RWPE1 (cell line): Measurements from ENCODE around the gene PADI3.
A peak's percentile ranks its signal among the peaks of the same experiment; 100 is the strongest.

ENCODE experiments used
- CTCF ChIA-PET: fragments of 350-600 bp; sonication (Branson Sonifier 250); formaldehyde crosslinking; extraction: SDS; loops from one replicate; lab custom pipeline; 2021; lab: Yijun Ruan, JAX
- POLR2A ChIA-PET: fragments of 400-600 bp; formaldehyde crosslinking; extraction: SDS; loops from one replicate; lab custom pipeline; 2020; ENCODE audit warnings: antibody characterized with exemption; ENCODE audit not compliant: low non-redundant PET; lab: Yijun Ruan, JAX
- DNase-seq: peaks from one replicate; pipeline ENCODE4 v3.0.0; 2012; ENCODE audit warnings: low spot score
- H3K27ac ChIP-seq: fragments of 450-650 bp; 2 replicates; pipeline ENCODE4 v1.5.1; 2017
- TF ChIP-seq, protein P1 (sequence below): fragments of 450-650 bp; conservative IDR thresholded peaks from 2 replicates; pipeline ENCODE4 v1.5.1; 2017; ENCODE audit warnings: low read depth, mild to moderate bottlenecking

The PADI3 gene

DNA sequence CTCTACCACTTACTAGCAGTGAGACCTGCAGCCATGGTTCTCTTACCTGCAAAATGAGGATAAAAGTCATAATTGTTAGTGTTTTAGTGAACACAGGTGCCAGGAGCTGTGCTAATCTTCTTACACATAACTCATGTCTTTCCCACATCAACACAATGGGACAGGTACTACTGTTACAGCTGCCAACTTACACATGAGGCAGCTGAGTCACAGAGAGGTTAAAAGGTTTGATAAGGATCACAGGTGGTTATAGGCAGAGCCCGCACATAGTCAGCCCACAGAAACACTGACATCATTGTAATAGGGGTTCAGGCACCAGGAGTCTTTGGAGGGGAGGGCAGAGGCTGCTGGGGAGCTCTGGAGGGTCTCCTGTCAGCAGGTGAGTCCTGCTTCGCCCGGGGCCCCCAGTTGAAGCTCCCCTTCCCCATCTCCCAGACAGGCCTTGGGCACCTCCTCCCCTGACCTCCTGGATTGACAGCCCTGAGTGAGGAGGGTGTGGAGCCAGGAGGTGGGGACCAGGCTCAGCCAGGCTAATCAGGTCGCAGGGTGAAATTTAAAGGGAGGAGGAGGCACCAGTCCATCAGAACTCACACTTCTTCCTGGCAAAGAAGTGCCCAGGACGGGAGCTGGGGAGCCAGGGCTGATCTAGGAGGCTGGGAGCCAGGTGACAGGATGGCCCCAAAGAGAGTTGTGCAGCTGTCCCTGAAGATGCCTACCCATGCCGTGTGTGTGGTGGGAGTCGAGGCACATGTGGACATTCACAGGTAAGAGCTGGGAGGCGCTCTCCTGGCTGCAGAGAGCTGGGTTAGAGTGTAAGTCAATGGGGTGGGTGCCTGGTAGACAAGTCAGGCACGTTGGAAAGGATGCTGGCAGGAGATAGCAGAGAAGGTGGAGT is 44.1 kb upstream of the PADI3 start, which contains the start of gene PADI1:
TSS of gene PADI1 (plus strand) at position 583 of the 895 bp plus-strand sequence. CDS start at position 673, 90 bp downstream.
- TF ChIP-seq, protein P1, sequence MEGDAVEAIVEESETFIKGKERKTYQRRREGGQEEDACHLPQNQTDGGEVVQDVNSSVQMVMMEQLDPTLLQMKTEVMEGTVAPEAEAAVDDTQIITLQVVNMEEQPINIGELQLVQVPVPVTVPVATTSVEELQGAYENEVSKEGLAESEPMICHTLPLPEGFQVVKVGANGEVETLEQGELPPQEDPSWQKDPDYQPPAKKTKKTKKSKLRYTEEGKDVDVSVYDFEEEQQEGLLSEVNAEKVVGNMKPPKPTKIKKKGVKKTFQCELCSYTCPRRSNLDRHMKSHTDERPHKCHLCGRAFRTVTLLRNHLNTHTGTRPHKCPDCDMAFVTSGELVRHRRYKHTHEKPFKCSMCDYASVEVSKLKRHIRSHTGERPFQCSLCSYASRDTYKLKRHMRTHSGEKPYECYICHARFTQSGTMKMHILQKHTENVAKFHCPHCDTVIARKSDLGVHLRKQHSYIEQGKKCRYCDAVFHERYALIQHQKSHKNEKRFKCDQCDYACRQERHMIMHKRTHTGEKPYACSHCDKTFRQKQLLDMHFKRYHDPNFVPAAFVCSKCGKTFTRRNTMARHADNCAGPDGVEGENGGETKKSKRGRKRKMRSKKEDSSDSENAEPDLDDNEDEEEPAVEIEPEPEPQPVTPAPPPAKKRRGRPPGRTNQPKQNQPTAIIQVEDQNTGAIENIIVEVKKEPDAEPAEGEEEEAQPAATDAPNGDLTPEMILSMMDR = no peak
- CTCF ChIA-PET = interaction anchor here (1.0 kb wide), 1 partner anchor 79 kb away, joined by 3 read pairs; no protein-coding TSS in a partner anchor
- DNase-seq = peak; percentile 47
- H3K27ac ChIP-seq = peak within 1 kb of the TSS; percentile 85
- POLR2A ChIA-PET = interaction anchor here (1.1 kb wide), 1 partner anchor 11 kb away, joined by 3 read pairs; no protein-coding TSS in a partner anchor

- H3K27ac ChIP-seq = peak overlapping the region; percentile 85; the same call in 1 of the 2 replicates
- DNase-seq = no peak
- TF ChIP-seq, protein P1 = no peak
- ChIA-PET CTCF (no interaction called here), POLR2A (interaction anchor here (1.1 kb wide), 1 partner anchor 10 kb away, joined by 3 read pairs; no protein-coding TSS in a partner anchor)
These were observed 43.2 kb upstream of the PADI3 start for GRCh38 chr1:17205652-17206051.

DNA sequence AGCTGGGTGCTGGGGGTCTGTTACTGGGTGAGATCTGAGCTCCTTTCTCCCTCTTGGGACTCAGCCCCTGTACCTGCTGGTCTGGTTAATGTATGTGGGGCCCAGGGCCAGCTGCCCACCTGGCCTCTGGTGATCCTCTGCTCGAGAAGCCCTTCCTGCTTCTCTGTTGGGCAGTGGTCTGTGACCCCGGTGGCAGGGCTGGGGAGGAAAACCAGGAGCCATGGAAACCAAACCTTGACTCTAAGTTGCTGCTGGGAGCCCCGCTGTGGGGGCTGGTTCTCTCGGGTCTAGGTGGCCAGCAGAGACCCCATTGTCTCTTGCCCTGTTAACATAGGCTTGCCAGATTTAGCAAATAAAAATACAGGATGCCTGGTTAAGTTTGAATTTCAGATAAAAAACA is 42.7 kb upstream of the PADI3 start:
- ChIA-PET POLR2A (interaction anchor here (0.6 to 1.1 kb wide), 2 partner anchors 9 to 78 kb away, joined by 3 to 7 read pairs; no protein-coding TSS in a partner anchor), CTCF (interaction anchor here (0.5 kb wide), 1 partner anchor 31 kb away, joined by 3 read pairs; no protein-coding TSS in a partner anchor)
- peak overlapping the region; percentile 85 for H3K27ac ChIP-seq

DNA sequence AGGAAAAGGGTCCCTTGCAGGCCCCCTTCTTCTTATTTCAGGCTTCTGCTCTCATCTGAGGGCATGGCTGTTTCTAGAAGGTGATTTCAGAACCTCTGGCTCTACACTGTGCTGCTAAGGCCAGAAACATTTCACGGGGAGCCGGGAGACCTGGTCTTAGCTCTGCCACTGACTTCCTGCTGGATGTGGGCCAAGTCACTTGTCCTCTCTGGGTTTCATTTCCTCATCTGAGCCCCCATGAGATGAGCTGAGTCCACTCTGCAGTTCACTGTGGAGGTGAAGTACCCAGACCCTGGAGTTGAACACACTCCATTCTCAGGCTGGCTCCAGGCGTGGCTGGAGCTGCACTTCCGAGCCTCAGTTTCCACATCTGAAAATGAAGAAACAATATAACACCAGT is 41.9 kb upstream of the PADI3 start:
- TF ChIP-seq, protein P1 = no peak
- DNase-seq = no peak
- peak overlapping the region; percentile 85 for H3K27ac ChIP-seq
- CTCF ChIA-PET = interaction anchor here (0.6 to 1.8 kb wide), 3 partner anchors 81 to 204 kb away, joined by 3 to 7 read pairs (median 6); no protein-coding TSS in a partner anchor
- POLR2A ChIA-PET = no interaction called here

More for the DNA sequence above, 42.7 kb upstream of the PADI3 start:
- DNase-seq = no peak
- TF ChIP-seq, protein P1 = no peak

DNA sequence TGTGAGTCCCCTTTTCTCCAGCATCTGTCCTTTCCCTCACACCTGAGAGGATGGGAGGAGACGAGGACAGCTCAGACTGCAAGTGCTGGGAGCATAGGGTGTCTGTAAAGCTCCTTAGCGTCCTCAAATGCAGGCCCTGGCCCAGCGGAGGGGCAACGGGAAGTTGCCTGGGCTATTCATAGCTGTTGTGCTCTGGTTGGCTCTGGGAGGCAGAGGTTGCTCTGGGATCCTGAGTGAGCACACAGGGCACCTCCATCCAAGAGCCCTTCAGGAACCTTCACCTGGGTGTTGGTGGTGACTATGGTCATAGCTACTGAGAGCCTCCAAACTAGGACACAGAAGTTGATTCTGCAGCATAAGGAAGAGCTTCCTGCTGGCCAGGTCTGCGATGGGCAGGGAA is 41.4 kb upstream of the PADI3 start:
- peak overlapping the region; percentile 85 for H3K27ac ChIP-seq
- CTCF ChIA-PET = interaction anchor here (0.6 to 1.8 kb wide), 3 partner anchors 67 to 128 kb away, joined by 4 to 7 read pairs (median 6); no protein-coding TSS in a partner anchor
- TF ChIP-seq, protein P1 = no peak
- no peak for DNase-seq
- POLR2A ChIA-PET = no interaction called here

DNA sequence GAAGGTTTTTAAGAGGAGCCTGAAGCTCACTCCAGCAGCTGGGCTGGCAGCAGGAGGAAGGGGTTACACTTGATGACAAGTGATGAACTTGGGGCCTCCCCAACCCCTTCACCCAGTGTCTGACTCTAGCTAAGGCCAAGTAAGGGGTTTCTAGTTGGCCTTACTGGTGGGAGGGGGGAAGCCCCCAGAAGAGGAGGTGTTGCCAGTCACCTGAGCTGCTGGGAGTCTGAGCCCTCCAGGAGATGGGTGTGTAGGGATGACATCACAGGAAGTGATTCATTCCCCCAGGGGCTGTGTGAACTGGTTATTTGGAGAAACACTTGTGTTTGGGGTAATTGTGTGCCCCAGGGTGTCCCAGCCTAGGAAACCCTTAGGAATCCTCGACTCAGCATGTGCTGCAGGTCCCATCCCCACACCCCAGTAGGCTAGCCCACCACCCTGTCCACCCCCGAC is 40.9 kb upstream of the PADI3 start:
- peak; percentile 92 for DNase-seq
- POLR2A ChIA-PET = no interaction called here
- TF ChIP-seq, protein P1 = no peak
- CTCF ChIA-PET = interaction anchor here (0.6 to 1.8 kb wide), 4 partner anchors 67 to 1741 kb away, joined by 3 to 7 read pairs (median 5); no protein-coding TSS in a partner anchor
- H3K27ac ChIP-seq = peak overlapping the region; percentile 85
